AG09319 (cell line): ENCODE measurements around the gene GNB5.

Experiments used
- DNase-seq: peaks from one replicate; pipeline ENCODE4 v3.0.0-alpha.2; 2010; ENCODE audit warnings: low read depth; ENCODE audit errors: extremely low read depth
- CTCF ChIP-seq: IDR thresholded peaks from 2 replicates; pipeline ENCODE4 v1.5.1; 2011; ENCODE audit warnings: low read depth, mild to moderate bottlenecking, inconsistent platforms, low read length, moderate library complexity

Gene GNB5

GRCh38 chr15:52067545-52067926 is 123.7 kb downstream of the GNB5 start:
- TF ChIP-seq CTCF, result no peak
- no peak for DNase-seq

GRCh38 chr15:52066842-52067544 is 124.2 kb downstream of the GNB5 start:
- DNase-seq, result no peak
- no peak for TF ChIP-seq CTCF
